GM18508 (cell line): ENCODE data around the gene ARMH1.

ENCODE experiments used
- ATAC-seq: cut with Tn5 transposase; IDR thresholded peaks from one replicate; pipeline ENCODE4 v1.9.1; 2021; ENCODE audit warnings: moderate number of reproducible peaks; ENCODE audit not compliant: insufficient read depth, unreplicated experiment

ARMH1 gene

DNA sequence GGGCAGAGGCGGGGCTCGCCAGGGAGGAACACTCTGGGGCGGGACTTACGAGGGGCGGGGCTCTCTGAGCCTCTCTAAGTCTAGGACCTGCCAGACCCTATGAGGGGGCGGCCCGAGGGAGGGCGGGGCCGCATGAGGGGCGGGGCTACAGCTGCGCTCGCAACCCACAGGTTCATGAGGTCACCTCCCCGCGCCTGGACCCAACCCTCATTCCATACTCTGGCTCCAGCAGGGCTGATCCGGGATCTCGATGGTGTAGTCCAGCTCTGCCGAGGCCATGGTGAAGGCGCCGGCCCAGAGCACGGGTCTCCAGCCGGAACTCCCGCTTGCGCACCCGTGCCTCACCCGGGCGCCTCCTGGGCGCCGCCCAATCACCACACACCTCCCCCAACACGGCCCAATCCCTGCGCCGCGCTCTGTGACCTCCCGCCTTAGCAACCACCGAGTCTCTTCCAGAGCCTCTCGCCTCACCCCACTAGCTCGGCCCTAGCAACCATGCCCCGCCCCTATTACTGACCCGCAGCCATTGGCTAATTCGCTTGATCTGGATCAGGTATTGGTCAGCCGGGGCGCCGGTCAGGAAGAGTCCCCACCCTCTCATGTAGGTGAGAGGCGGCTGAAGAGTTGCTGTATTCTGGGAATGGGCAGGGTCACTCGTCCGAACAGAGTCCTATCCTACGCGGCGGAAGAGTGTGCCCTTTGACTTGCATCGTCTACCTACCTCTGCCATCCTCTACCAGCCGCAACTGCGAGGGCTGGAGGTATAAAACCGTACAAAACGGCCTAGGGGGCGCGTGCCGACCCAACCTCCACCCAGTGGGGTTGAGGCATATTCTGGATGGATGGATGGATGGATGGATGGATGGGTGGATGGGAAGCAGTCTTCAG is at the start of gene ARMH1, which contains the start of gene TMEM53:
Gene ARMH1, plus strand, starts transcription at position 602 of the 888 bp plus-strand sequence. CDS start 14,984 bp downstream, outside the sequence.
Gene TMEM53, minus strand, starts transcription at position 369 of the 888 bp plus-strand sequence. Its CDS starts 90 bp downstream, at position 279.
- ATAC-seq = peak; percentile 82

DNA sequence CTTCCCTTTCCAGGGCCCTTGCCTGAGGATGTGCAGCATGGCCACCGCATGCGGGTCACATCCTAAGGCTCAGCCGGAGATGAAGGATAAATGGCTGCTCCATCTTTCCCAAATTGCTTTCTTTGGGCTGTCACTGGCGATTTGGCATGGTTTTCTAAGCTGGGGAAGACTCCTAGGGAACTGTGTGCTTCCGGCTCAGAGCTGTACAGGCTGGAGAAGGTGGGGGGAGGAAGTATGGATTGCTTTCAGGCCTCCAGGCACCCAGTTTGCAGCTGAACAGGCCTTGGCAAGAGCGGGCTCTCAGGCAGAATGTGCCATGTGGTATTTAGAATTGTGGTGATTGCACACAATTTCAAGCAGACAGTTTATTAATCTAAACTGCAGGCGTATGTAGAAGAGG is 49.2 kb upstream of the ARMH1 start:
- no peak for ATAC-seq

DNA sequence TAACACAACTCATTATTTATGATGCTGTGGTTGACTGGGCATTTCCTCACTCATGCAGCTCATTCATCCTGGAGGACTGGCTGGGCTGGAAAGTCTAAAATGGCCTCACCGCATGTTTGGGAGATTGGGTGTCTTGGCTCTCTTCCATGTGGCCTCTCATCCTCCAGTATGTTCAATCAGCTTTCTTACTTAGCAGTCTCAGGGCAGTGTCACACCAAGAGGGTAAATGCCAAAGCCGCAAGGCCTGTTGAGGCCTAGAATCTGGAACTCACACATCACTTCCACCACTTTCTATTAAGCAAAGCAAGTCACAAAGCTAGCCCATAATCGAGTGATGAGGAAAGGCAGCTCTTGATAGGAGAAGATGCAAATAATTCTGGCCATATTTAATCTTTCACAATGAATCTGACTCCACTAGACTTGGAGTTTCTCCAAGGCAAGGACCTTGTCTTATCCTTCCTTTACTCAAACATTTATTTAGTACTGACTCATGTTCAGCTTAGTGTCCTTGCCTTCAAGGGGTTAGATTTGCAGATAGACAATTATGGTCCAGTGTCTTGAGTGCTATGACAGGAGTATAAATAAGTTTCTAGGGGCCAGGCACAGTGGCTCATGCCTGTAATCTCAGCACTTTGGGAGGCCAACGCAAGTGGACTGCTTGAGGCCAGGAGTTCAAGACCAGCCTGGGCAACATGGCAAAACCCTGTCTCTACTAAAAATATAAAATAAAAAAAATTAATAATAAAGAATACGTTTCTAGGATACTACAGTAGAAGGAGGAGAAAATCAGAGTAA is 45.4 kb upstream of the ARMH1 start:
- no peak for ATAC-seq

GRCh38 chr1:44630116-44630515 is 44.4 kb upstream of the ARMH1 start:
- ATAC-seq = no peak

DNA sequence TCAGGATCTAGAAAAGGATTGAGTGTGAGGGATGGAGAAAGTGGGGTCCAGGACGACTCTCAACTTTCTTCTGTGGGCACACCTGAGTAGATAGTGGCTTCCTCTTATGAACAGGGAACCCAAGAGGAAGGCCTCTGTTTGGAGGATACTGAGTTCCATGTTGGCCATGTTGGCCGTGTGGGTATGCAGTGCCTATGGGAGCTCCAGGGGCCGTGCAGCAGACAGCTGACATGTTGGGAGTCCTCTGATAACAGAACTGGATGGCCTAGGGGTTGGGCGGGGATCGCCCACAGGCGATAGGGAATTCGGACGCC is 43.2 kb upstream of the ARMH1 start:
- no peak for ATAC-seq

DNA sequence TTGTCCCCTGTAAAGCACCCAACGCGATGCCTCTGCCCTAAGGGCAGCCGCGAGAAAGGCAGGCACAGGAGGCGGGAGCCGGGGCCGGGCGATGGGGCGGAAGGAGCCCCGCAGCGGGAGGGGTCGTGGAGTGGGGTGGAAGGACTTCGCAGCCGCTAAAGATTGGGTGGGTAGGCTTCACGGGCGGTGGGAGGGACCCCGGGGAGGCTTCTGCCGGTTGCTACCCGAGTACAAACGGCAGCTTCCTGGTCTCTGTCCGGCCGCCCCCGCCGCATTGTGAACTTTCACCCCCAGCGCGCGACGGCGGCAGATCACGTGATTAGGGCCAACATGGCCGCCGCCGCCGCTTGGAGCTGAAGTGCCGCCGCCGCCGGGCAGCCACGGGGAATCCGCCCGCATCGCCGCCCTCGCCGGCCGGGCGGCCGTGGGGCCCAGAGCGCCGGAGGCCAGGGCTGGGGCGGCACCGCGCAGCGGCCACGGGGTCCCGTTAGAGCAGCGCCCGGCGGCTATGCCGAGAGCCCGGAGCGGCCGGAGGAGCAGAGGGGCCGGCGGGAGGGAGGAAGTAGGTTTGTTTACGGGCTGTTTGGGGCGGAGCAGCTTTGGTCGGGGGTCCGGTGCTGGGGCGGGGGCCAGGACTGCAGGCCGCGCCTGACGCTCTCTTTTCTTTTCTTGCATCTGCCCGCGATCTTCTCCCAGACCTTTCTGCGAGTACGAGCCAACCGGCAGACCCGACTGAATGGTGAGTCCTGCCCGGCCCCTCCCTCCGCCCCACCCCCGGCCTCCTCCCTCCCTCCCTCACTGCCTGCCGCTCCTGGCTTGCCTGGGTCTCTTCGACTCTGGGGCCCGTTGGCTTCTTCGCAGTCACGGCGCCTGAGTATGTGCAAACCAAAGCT is 42.6 kb upstream of the ARMH1 start:
- no peak for ATAC-seq

DNA sequence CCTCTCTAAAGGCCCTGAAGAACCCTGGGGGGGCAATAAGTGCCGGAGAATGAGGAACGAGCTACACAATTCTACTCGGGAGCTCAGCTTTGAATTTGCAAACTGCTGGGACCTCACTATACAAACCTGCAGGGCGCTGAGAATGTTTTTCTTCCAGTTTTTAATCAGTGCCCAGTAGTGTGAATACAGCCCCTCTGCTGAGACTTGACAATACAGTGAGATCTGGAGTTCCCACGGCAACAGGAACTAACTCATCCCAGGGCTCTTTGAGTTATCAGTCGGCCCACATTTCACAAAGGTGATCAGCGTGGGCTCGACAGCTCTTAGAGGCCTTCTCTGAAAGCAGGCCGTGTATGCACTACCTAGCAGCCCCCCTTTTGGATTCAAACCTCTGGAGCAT is 41.9 kb upstream of the ARMH1 start:
- no peak for ATAC-seq

DNA sequence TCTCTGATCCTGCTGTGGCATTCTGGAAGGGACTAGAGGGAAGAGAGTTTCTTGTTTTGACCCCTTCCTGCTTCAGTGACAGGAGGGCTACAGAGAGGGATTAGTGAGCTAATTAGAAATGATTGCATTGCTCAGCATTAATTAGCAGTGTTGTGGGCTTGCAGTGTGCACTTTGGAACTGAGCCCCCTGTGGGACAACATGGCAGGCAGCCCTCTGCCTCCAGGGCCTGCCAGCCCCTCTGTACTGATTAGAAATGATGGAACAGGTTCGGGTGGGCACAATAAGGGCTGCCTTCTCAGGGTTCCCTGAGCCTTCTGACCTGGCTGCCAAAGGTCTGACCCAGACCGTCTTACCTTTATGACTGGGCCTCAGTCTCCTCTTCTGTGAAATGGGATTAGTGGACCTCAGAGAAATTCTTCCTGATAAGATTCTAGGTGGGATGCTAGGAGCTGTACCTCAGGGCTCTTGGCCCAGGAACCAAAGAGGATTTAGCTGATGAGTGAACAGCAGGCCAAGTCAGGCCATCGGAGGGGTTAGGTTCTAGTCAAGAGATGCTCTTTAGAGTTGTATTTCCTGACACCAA is 39.8 kb upstream of the ARMH1 start:
- no peak for ATAC-seq

DNA sequence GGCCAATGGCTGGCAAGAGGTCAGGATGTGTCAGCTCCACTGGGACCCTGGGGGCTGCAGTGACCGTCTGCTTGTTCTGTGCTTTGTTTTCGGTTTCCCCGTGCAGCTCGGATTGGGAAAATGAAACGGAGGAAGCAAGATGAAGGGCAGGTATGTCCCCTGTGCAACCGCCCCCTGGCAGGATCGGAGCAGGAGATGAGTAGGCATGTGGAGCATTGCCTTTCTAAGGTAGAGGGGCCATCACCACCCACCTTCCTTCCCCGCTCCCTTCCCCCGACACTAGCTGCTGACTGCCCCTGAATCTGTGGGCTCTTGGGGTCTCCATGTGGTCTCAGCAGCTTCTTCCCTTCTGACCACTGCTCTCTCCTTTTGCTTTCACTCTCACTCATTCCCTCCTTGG is 39.1 kb upstream of the ARMH1 start:
- ATAC-seq = no peak

GRCh38 chr1:44636083-44636687 is 38.3 kb upstream of the ARMH1 start:
- ATAC-seq = no peak

- ATAC-seq = no peak
Measured at GRCh38 chr1:44636688-44637598, 37.6 kb upstream of the ARMH1 start.

DNA sequence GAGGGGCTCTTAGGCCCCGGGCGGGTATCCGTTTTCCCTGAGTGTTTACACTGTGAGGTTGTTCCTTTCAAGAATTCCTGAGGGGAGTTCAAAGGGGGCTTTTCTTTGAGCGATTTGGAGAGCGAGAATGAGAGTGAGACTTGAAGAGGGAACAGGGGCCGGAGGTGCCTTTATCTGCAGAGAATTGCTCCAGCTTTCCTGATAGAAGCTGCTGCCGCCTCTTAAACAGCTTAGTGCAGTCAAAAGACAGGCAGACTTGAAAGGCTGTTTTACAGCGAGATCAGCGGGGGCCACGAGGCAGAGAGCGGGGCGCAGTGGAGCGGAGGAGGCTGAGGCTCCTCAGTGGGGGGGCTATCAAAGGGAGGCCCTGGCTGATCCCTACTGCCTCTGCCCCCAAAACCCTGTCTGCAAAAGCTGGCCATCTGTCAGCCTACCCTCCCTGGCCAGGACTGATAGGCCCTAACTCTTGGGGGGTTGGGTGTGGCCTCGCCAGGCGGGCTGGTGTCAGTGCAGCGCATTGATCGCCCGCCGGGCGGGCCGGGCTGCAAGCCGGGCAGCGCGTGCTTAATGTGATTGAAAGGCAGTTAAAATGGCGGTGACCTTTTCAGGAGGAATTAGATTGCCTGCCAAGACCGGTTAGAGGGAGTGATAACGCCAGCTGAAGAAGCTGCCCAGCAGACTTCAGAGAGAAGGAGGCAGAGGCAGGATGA is 36.7 kb upstream of the ARMH1 start:
- no peak for ATAC-seq

DNA sequence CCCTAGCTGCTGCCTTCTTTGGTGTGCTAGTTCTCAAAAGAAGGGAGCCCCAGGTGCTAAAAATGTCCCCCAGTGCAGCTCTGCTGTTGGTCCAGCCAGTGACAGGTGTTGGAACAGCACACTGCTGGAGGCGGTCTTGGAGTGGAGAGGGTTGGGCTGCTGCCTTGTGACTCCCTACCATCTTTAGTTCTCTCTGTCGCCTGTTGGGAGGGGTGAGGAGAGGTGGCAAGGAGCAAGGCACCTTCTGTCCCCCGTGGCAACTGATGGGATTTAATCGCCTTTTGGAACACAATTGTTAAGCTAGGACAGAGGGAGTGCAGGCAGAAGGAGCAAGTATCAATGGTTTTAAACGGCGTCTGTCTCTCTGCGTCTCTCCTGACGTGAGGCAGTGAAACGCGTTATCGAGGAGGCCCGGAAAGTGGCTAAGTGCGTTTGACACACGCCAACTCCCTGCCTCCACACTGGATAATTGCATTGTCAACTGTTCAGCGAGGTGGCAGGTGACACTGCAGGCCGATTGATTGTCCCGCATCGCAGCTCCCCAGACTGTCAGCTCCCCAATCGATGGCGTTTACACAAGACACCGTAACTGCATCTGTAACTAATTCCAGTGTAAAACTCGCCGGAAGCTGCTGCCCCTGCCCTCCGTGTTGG is 34.2 kb upstream of the ARMH1 start:
- ATAC-seq = no peak

GRCh38 chr1:44641126-44642102 is 33.1 kb upstream of the ARMH1 start:
- ATAC-seq = no peak

DNA sequence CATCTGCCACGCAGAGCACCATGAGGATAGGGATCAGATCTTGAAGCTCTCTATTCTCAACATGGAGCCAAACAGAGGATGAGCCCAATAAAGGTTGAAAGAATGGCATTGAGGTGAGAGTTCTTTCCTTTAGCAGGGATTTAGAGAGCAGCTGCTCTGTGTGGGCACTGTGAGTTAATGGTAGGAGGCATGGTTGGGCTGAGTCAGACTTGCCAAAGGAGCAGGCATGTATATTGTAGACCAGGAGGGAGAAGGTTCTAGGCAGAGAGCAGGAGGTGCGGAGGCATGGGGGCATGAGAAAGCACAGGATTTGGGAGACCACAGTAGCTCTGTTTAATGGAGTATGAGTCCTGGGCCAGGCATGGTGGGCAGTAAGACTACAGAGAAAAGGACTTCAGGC is 32.3 kb upstream of the ARMH1 start:
- no peak for ATAC-seq

GRCh38 chr1:44642925-44643324 is 31.6 kb upstream of the ARMH1 start:
- ATAC-seq = no peak
